GOT3 (cell line): ENCODE measurements around the gene AGRN.
"Not testable (repeated sequence)": the region's sequence is repeated elsewhere in the genome, so short reads cannot be mapped to it uniquely, and the experiment has no call there.

Experiments used
- DNase-seq: peaks from one replicate; lab custom pipeline; 2025; ENCODE audit warnings: mixed read lengths; lab: John Stamatoyannopoulos, UW

The AGRN gene

DNA sequence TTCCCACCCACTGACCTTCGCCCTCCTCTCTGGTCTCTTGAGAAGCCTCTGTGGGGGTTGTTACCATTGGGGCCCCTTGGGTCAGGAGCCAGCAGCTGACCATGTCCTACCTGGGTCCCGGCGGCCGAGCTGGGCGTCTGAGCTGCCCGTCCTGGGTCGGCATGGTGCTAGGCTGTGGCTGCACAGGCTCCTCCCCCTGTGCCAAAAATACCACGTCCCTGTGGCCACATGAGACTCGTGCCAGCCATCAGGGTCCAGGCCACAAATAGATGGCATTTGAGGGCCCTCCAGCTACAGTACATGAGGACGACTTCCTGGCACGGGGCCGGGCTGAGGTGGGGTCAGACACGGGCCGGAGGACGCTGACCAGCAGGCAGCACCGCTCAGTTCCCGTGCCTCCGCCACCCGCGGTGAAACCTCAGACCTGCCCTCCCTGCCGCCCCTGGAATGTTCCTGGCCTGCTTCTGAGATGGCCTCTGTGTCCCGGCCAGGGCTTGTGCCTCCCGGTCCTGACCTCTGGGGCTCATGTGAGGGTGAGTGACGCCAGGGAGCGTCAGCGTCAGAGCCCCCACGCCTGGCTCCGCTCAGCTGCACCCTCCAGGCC, 37.9 kb upstream of the AGRN start, which contains the start of gene PERM1:
Gene PERM1 (minus strand): TSS at position 139 of the 604 bp plus-strand sequence. CDS start 1,064 bp downstream, outside the sequence.
- DNase-seq, result no peak

DNA sequence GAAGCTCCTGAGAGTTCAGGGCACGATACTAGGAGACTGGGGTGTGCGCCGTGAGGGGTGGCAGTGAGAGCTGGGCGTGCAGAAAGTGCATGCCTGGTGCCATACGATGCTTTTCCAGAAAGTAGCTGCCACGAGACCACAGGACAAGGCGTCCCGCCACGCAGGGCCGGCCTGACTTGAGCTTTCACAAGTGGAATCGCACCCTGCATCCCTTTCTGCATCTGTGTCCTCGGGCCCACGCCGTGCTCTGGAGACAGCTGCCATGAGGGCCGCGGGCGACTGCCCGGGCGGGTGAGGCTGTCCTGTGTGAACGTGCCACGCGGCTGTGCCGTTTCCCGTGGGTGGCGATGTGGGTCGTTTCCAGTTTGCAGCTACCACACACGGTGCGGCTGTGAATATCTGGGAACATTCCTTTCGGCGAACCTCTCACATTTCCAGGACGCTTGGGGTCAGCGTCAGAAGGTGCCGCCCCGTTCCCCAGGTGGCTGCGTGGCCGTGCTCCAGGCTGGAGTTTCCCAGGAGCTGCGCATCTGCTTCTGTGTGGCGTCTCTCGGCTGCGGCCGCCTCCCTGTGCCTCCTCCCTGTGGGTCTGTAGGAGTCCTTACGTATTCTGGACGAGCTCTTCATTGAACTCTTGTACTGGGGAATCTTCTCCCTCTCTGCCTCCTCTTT, 37.0 kb upstream of the AGRN start:
- DNase-seq, result no peak

- no peak for DNase-seq
Measured at GRCh38 chr1:983798-984475, 36.0 kb upstream of the AGRN start.

DNA sequence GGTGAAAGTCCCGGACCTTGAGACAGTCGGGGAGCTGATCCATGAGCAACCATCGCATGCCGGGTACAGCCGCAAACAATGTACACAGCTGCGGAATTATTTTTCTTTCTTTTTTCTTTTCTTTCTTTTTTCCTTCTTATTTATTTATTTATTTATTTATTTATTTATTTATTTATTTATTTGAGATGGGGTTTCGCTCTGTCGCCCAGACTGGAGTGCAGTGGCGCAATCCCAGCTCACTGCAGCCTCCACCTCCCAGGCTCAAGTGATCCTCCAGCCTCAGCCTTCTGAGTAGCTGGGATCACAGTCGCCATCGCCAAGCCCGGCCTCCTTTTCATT, 35.5 kb upstream of the AGRN start:
- no peak for DNase-seq

- DNase-seq, result no peak
Measured at GRCh38 chr1:985126-985525, 34.8 kb upstream of the AGRN start.

GRCh38 chr1:988061-988460, 31.9 kb upstream of the AGRN start:
- not testable (repeated sequence) for DNase-seq

- not testable (repeated sequence) for DNase-seq
Measured at GRCh38 chr1:991275-991674, 28.6 kb upstream of the AGRN start.

- no peak for DNase-seq
Measured at GRCh38 chr1:991895-992294, 28.0 kb upstream of the AGRN start.

GRCh38 chr1:992362-992761, 27.6 kb upstream of the AGRN start:
- DNase-seq, result no peak

- DNase-seq, result no peak
Measured at GRCh38 chr1:993379-993995, 26.4 kb upstream of the AGRN start.

- not testable (repeated sequence) for DNase-seq
Measured at GRCh38 chr1:994546-994945, 25.4 kb upstream of the AGRN start.

GRCh38 chr1:995665-996633, 24.0 kb upstream of the AGRN start:
- DNase-seq, result no peak

DNA sequence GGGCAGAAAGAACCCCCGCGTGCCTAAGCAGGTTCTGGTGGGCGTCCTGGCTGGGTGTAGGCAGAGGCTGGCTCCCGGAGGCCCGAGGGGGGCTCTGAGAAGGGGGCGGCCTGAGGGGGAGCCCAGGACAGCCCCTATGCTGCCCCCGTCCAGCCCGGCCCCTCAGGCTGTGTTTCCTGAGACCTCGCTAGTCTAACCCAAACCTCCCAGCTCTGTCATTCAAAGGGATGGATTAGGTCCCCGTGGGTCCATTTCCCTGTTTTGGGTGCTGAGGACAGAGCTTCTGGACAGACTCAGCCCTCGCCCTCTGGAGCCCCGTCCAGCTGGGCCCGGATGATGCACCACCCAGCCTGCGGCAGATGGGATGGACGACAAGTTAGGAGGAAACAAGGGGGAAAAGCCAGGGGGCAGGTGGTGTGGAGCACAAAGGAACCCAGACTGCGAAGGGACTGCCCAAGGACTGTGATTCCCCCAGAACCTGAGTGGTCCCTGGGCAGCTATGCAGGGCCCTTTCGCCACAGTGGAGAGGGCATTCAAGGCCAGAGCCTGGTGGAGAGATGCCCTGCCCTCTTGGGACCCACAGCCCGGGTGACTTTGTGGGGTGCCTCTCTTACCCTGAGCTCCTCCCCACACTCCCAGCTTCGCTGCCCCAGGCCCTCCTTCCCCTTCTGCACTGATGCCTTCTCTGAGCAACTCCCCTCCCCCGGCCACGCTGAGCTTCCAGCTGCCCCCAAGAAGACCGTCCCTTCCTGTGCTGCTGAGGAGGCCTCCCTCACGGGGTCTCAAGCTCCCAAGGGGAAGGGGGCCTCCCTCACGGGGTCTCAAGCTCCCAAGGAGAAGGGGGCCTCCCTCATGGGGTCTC, 22.8 kb upstream of the AGRN start:
- no peak for DNase-seq

GRCh38 chr1:997713-997992, 22.3 kb upstream of the AGRN start:
- no peak for DNase-seq

DNA sequence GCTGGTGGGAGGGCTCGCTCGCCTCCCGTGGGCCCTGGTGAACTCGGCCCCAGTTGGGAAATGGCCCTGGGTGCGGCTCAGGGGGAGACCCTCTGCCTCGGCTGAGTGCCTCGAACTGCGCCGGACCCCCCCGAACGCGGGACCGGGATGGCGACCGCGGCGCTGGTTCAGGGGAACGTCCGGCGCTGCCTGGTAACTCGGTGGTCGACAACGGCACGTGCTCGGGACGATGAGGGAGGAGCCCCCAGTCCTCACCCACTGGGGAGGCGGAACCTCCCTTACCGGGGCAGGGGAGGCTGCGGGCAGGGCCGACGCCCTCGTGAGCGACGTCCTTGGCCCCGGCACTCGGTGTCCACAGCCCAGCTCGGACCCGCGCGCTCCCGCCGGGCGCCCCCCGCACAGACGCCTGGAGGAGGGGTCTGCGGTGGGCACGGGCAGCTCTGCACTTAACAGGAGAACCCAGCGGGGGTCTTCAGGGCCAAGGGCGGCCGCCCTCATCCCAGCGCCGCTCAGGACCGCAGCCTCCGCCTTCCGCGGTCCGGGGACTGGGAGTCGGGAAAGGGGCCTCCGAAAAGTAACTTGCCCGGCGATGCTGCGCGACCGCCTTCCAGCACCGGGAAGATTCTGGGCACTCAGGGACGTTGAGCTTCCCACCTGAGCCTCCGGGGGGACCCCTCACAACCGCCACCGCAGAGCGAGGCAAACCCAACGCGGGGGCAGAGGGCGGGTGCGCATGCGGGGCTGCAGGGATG, 21.8 kb upstream of the AGRN start:
- DNase-seq, result no peak

DNA sequence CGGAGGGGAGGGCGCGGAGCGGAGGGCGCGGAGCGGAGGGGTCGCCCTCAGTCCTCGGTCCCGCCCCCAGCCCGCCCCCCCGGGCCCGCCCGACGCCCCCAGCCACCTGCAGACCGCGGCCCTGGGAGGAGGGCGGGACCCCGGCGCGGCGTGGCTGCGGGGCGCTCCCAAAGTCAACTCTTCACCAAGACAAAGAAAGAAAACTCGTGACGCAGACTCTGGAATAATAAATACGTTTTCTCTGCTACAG, 21.2 kb upstream of the AGRN start:
- DNase-seq, result no peak

DNA sequence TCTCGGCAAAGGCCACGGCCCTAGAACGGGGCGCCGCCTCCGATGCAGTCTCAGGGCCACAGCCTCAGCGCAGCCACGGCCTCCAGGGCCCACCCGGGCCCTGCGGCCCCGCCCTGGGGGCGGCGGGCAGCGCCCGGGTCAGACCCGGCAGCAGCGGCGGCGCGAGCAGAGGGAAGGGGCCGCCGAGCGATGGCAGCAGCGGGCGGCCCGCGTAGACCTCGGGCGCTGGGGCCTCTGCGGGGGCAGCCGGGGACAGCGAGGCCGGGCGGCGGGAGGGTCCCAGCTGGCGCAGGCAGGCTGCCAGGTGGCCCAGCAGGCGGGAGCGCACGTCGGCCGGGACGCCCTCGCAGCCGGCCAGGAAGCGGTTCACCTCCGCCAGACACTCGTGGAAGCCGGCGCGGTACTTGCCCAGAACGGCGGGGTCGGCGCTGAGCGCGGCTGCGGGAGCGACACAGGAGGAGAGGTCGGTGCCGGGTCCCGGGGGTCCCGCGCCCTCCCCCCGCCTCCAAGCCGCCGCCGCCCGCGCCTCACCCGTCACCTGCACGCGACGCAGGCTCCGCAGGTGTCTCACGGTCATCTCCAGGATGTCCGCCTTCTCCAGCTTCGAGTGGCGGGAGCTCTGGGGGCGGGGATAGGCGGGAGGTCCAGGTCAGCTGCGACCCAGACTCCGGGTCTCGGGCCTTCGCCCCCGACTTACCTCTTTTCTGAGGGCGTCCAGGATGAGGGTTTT, 20.8 kb upstream of the AGRN start:
- no peak for DNase-seq

DNA sequence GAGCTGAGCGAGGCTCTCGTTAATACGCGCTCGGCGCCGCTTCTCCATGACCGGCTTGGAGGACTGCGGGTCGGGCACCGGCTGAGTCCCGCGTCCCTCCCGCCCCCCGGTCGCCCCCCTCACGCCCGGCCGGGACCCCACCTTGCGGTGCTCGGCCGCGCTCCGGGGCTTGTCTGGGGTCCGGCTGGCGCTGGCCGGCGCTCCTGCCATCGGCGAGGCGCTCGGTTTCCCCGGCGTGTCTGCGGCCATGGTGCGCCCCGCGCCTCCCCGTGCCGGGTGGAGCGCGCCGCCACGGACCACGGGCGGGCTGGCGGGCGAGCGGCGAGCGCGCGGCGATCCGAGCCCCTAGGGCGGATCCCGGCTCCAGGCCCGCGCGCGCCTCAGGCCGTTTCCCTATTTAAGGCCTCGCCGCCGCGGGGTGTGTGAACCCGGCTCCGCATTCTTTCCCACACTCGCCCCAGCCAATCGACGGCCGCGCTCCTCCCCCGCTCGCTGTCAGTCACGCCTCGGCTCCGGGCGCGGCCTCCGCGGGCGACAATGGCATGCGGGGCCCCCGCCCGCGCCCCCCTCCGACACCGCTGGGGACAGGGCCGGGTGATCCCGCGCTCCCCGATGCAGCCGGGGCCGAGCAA, 20.1 kb upstream of the AGRN start, which contains the start of gene HES4:
Gene HES4 (minus strand): TSS at position 373 of the 632 bp plus-strand sequence. CDS start 124 bp downstream, at position 249.
- DNase-seq, result no peak

DNA sequence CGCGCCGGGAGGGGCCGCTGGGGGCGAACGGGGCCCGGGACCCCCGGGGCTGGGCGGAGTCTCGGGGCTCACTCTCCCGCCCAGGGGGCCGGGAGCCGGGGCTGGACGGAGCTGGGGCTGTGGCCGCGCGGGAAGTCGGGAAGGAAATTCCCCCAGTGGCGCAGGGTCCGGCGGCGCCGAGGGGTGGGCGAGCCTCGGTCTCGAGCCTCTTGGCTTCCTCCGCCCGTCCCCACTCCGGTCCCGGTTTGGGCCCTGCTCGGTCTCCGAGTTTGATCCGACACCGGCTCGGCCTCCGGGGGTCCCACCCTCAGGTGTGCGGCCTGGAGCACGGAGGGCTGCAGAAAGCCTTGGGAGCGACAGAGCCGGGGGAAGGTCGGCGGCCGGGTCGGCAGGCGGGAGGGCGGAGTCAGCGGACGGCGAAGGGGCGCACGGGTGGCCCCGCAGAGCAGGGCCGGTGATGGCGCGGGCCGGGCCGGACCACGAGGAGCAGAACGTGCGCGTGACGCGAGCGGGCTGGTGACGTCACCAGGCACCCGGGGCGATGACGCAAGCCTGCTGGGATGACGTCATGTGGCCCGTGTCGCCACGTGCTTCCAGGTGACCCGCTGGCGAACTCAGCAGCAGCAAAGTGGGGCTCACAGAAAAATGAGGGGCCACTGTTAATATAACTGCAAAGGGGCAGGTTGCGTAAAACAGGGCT, 19.4 kb upstream of the AGRN start:
- no peak for DNase-seq
